Tibial nerve (tissue), 4 donors: ENCODE measurements around the gene REG1A. TPM values are rescaled to one million over a fixed set of nuclear protein-coding genes. Genes with fewer than 3 reads are reported as not detected.

Experiments
- DNase-seq, 2 donors: peaks; one replicate each; pipeline ENCODE4 v3.0.0-alpha.2; 2019; ENCODE audit warnings: low spot score in 2 of 2
- H3K27ac ChIP-seq, 4 donors: fragments of 200-600 bp; sonication (generic) in 3 of 4; one replicate each; pipeline ENCODE4 v1.5.1; 2017 to 2019; ENCODE audit warnings: mild to moderate bottlenecking in 1 of 4
- H3K27me3 ChIP-seq, 2 donors: fragments of 200-600 bp; sonication (generic) in 1 of 2; one replicate each; pipeline versions ENCODE4 v1.5.1 to v1.6.0; 2017 to 2019
- H3K36me3 ChIP-seq, 3 donors: fragments of 200-600 bp; sonication (generic); one replicate each; pipeline ENCODE4 v1.5.1; 2018 to 2019
- H3K4me1 ChIP-seq, 4 donors: fragments of 200-600 bp; sonication (generic) in 3 of 4; one replicate each; pipeline ENCODE4 v1.5.1; 2017 to 2019
- H3K4me3 ChIP-seq, 4 donors: fragments of 200-600 bp; sonication (generic) in 3 of 4; one replicate each; pipeline ENCODE4 v1.5.1; 2017 to 2019; ENCODE audit warnings: mild to moderate bottlenecking in 1 of 4, moderate library complexity in 1 of 4
- H3K9me3 ChIP-seq, 4 donors: fragments of 200-600 bp; sonication (generic) in 3 of 4; one replicate each; pipeline ENCODE4 v1.5.1; 2017 to 2019
- EP300 ChIP-seq, 2 donors: sonication (generic); formaldehyde crosslinking; IDR thresholded peaks; one replicate each; pipeline ENCODE4 v1.6.1; 2017; ENCODE audit warnings: antibody characterized with exemption in 2 of 2, mild to moderate bottlenecking in 1 of 2
- POLR2A ChIP-seq, 2 donors: fragments of 450-650 bp; IDR thresholded peaks; one replicate each; pipeline ENCODE4 v1.6.1; 2017; ENCODE audit warnings: antibody characterized with exemption in 2 of 2, mild to moderate bottlenecking in 2 of 2, moderate library complexity in 2 of 2
- WGBS, 2 donors: methylation state at CpG; one replicate each; pipeline ENCODE4 v1.1.5; 2018; 5-methylcytosine and 5-hydroxymethylcytosine counted together
- total RNA-seq, 4 donors: library from RNA; depleted of rRNA; stranded (reverse); fragments of >200 nt; gene quantifications; one replicate each; pipeline ENCODE4 v1.1.0, GENCODE V29; 2016
- TF ChIP-seq, protein P1 (sequence below), 5 experiments: fragments of 200-600 bp in 3 of 5; fragments of 450-650 bp in 2 of 5; sonication (generic) in 3 of 5; IDR thresholded peaks; one replicate each; pipeline ENCODE4 v1.5.1; 2016 to 2019; ENCODE audit warnings: antibody characterized with exemption in 5 of 5, mild to moderate bottlenecking in 3 of 5, moderate library complexity in 2 of 5

Gene REG1A
- total RNA-seq, 4 donors from 2014 or later, result 3.8 to 30.9 (median 9.2) TPM

DNA sequence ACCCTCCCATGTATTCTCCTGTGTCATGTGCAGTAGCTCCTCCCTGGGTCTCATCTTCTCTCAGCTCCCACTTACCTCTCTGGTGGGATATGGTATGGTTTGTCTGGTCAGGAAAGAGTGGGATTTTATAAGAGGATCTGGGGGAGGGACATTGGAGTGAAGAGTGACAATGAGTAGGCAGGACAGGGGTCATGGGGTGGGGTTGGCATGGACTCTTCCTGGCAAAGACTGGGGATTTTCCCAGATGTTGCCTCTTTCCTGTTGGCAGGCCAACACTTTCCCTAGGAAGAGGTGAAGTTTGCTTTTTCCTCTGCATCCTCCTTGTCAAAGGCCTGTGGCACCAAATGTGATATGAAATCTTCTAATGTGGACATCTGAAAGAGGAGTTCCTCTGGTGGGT is 39.4 kb downstream of the REG1A start, which contains the start of gene REG3A:
REG3A (minus strand) TSS at position 101 of the 400 bp plus-strand sequence. CDS start 348 bp downstream, outside the sequence.
- no peaks in the 10 kb centered on the region for H3K4me1 ChIP-seq
- H3K36me3 ChIP-seq, result no peaks in the 10 kb centered on the region
- H3K27me3 ChIP-seq, result no peaks in the 10 kb centered on the region
- TF ChIP-seq EP300 (IDR thresholded peaks at IDR 0.05), result no peak
- no peak for TF ChIP-seq POLR2A (IDR thresholded peaks at IDR 0.05)
- TF ChIP-seq, protein P1, sequence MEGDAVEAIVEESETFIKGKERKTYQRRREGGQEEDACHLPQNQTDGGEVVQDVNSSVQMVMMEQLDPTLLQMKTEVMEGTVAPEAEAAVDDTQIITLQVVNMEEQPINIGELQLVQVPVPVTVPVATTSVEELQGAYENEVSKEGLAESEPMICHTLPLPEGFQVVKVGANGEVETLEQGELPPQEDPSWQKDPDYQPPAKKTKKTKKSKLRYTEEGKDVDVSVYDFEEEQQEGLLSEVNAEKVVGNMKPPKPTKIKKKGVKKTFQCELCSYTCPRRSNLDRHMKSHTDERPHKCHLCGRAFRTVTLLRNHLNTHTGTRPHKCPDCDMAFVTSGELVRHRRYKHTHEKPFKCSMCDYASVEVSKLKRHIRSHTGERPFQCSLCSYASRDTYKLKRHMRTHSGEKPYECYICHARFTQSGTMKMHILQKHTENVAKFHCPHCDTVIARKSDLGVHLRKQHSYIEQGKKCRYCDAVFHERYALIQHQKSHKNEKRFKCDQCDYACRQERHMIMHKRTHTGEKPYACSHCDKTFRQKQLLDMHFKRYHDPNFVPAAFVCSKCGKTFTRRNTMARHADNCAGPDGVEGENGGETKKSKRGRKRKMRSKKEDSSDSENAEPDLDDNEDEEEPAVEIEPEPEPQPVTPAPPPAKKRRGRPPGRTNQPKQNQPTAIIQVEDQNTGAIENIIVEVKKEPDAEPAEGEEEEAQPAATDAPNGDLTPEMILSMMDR (IDR thresholded peaks at IDR 0.05), result no peak
- no peak within 1 kb of the TSS for H3K27ac ChIP-seq
- no peaks in the 10 kb centered on the region for H3K9me3 ChIP-seq
- DNase-seq, result no peak
- no peak within 1 kb of the TSS for H3K4me3 ChIP-seq

DNA sequence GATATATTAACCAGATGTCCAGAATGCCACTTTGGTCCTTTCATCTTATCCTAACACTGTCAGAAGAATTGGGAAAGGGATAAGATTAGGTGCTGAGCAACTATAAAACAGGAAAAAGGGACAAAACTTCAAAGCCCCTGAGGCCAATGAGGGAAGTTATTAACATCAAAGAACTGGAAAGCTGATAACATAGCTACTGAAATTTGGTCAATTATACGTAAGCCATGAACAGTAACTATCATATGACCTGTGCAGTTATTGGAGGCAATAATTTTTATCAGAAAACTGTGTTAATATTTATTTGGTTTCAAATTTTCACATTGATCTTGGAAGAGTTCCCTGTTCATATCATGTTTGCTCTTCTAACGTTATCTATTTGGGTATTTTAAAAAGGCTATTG is 41.8 kb downstream of the REG1A start:
- no peak for TF ChIP-seq EP300 (IDR thresholded peaks at IDR 0.05)
- TF ChIP-seq POLR2A (IDR thresholded peaks at IDR 0.05), result no peak
- TF ChIP-seq, protein P1 (IDR thresholded peaks at IDR 0.05), result no peak
- H3K36me3 ChIP-seq, result no peaks in the 10 kb centered on the region
- no peak for DNase-seq
- H3K4me3 ChIP-seq, result no peak overlapping the region
- no peaks in the 10 kb centered on the region for H3K27me3 ChIP-seq
- H3K9me3 ChIP-seq, result no peaks in the 10 kb centered on the region
- H3K27ac ChIP-seq, result no peak overlapping the region
- WGBS, 2 donors, result 56 to 63% methylated on average over 2 of the region's 2 CpGs
- H3K4me1 ChIP-seq, result no peaks in the 10 kb centered on the region

DNA sequence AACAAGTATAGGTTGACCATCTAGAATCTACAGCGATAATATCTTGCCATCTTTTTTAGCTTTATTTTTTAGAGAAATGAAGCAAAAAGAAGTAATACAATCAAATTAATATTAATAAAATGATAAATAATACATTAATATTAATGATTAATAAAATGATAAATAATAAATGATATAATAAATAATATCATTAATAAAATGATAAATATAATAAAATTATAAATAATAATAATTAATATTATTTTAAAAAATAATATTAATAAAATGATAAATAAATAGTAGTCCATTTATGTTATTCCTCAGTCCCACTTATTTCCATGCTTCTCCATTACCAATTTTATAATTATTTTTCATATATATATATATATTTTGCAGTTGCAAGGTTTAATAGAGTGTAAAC is 42.5 kb downstream of the REG1A start:
- H3K9me3 ChIP-seq, result no peaks in the 10 kb centered on the region
- H3K4me3 ChIP-seq, result no peak overlapping the region
- DNase-seq, result no peak
- 91 to 98% methylated on average over 1 of the region's 1 CpG for WGBS, 2 donors
- no peaks in the 10 kb centered on the region for H3K4me1 ChIP-seq
- H3K27ac ChIP-seq, result no peak overlapping the region
- no peaks in the 10 kb centered on the region for H3K36me3 ChIP-seq
- H3K27me3 ChIP-seq, result no peaks in the 10 kb centered on the region
- TF ChIP-seq EP300 (IDR thresholded peaks at IDR 0.05) (no peak), POLR2A (IDR thresholded peaks at IDR 0.05) (no peak)
- TF ChIP-seq, protein P1 (IDR thresholded peaks at IDR 0.05), result no peak

DNA sequence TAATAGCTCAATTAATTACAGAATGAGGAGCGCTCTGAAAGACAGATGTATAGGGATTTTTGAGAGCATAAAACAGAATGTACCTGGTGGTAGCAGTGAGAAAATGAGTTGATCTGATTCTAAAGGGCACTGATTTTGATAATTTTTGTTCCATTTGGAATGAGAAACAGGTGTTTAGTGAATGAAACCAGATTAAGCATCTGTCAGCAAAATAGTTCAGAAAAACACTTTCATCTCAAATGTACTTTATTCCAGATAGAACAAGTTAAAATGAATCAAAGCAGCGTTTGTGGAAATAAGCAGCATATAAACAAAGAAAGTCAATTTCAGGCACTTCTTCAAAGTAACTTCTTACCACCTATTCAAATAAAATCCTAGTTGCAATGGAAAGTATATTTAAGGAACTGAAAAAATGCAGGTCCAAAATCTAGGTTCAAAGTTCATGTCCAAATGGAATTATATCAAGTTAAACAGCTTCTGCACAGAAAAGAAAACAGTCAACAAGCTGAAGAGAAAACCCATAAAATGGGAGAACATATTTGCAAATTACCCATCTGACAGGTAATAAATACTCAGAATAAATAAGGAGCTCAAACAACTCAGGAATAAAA is 51.2 kb downstream of the REG1A start:
- H3K4me1 ChIP-seq, result no peaks in the 10 kb centered on the region
- TF ChIP-seq POLR2A (IDR thresholded peaks at IDR 0.05) (no peak), EP300 (IDR thresholded peaks at IDR 0.05) (no peak)
- TF ChIP-seq, protein P1 (IDR thresholded peaks at IDR 0.05), result no peak
- H3K9me3 ChIP-seq, result no peaks in the 10 kb centered on the region
- 74 to 75% methylated on average over 2 of the region's 2 CpGs for whole genome bisulfite sequencing, 2 donors
- H3K27me3 ChIP-seq, result no peaks in the 10 kb centered on the region
- H3K36me3 ChIP-seq, result no peaks in the 10 kb centered on the region
- no peak overlapping the region for H3K4me3 ChIP-seq
- no peak for DNase-seq
- H3K27ac ChIP-seq, result no peak overlapping the region

Other genes starting within 250 kb of the REG1A start
- gene REG3G, start 94.8 kb upstream of the REG1A start, total RNA-seq, result not detected
- gene REG1B, start 32.5 kb upstream of the REG1A start, total RNA-seq, result 1 to 10 TPM in 3 of 4 donors, not detected in 1; 2.1 to 9.0 (median 4.1) TPM
- not detected for gene REG3A, start 39.3 kb downstream of the REG1A start, total RNA-seq